ENCODE measurements around the gene CAPZB. TPM values are rescaled to one million over a fixed set of nuclear protein-coding genes. Genes with fewer than 3 reads are reported as not detected.

CAPZB gene
- total and polyA plus RNA-seq, 2 experiments from 2014 or later: 86.2 to 278 TPM

GRCh38 chr1:19436716-19437476 is 48.4 kb downstream of the CAPZB start:
- H3K36me3 ChIP-seq: no peaks in the 10 kb centered on the region
- no peaks in the 10 kb centered on the region for H3K27me3 ChIP-seq
- H3K27ac ChIP-seq: peak overlapping the region; percentile 22
- TF ChIP-seq CTCF (IDR thresholded peaks at IDR 0.05; ENCODE audit: low read depth, low read length): no peak
- no peaks in the 10 kb centered on the region for H3K9me3 ChIP-seq (ENCODE audit: low read depth)
- no peak overlapping the region for H3K4me3 ChIP-seq
- peaks cover 31% of the 10 kb centered on the region for H3K4me1 ChIP-seq (ENCODE audit: low read depth)
- DNase-seq (ENCODE audit: low read depth in 1 of 2, low spot score in 1 of 2): peak in 1 of 2 donors; percentile 83

DNA sequence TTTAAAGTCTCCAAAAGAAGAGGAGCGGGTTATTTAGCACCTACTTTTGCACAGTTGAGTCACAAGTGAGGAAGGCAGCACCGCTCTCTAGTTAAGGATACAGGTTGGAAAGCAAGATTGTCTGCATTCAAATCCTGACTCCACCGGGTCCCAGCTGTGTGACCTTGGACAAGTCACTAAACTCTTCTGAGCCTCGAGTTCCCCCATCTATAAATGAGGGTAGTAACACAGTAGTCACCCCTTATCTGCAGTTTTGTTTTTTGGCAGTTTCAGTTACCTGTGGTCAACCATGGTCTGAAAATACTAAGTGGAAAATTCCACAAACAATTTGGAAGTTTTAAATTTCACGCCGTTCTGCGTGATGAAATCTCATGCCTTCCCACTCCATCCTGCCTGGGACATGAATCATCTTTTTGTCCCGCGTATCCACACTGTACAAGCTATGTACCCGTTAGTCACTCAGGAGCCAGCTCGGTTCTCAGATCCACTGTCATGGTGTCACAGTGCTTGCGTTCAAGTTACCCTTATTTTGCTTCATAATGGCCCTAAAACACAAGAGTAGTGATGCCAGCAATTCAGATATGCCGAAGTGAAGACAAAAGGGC is 49.4 kb downstream of the CAPZB start:
- Histone ChIP-seq H3K27me3 (no peaks in the 10 kb centered on the region), H3K27ac (no peak overlapping the region), H3K9me3 (ENCODE audit: low read depth) (no peaks in the 10 kb centered on the region), H3K4me3 (no peak overlapping the region), H3K36me3 (no peaks in the 10 kb centered on the region), H3K4me1 (ENCODE audit: low read depth) (peaks cover 31% of the 10 kb centered on the region)
- DNase-seq (ENCODE audit: low read depth in 1 of 2, low spot score in 1 of 2): peak in 1 of 2 donors; percentile 69
- TF ChIP-seq CTCF (IDR thresholded peaks at IDR 0.05; ENCODE audit: low read depth, low read length): no peak

DNA sequence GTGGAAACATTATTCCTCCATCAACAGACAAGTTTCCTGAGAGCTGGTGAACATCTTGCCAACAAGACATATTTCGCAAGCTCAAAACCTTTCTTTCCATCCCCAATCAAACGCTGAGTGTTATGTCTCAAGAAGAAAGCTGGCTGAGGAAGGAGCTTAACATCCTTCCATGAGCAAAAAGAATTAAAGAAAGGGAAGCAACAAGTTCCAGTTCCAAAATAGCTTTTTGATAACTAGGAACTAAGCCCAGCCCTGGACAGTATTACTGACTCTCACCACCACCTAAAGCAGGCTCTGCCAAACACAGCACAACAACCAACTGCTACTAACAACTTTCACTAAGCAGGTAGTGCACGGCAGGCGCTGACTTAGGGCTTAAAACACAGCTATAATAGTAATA is 50.2 kb downstream of the CAPZB start:
- Histone ChIP-seq H3K4me1 (ENCODE audit: low read depth) (peaks cover 31% of the 10 kb centered on the region), H3K27ac (no peak overlapping the region), H3K9me3 (ENCODE audit: low read depth) (no peaks in the 10 kb centered on the region), H3K4me3 (no peak overlapping the region), H3K36me3 (no peaks in the 10 kb centered on the region), H3K27me3 (no peaks in the 10 kb centered on the region)
- peak in 1 of 2 donors; percentile 91 for DNase-seq (ENCODE audit: low read depth in 1 of 2, low spot score in 1 of 2)
- no peak for TF ChIP-seq CTCF (IDR thresholded peaks at IDR 0.05; ENCODE audit: low read depth, low read length)

- no peak for DNase-seq (ENCODE audit: low read depth in 1 of 2, low spot score in 1 of 2)
- H3K4me1 ChIP-seq (ENCODE audit: low read depth): peaks cover 28% of the 10 kb centered on the region
- H3K27ac ChIP-seq: no peak overlapping the region
- no peaks in the 10 kb centered on the region for H3K27me3 ChIP-seq
- H3K36me3 ChIP-seq: no peaks in the 10 kb centered on the region
- no peak overlapping the region for H3K4me3 ChIP-seq
- no peak for TF ChIP-seq CTCF (IDR thresholded peaks at IDR 0.05; ENCODE audit: low read depth, low read length)
- no peaks in the 10 kb centered on the region for H3K9me3 ChIP-seq (ENCODE audit: low read depth)
Measured at GRCh38 chr1:19433719-19433998, 51.7 kb downstream of the CAPZB start.

DNA sequence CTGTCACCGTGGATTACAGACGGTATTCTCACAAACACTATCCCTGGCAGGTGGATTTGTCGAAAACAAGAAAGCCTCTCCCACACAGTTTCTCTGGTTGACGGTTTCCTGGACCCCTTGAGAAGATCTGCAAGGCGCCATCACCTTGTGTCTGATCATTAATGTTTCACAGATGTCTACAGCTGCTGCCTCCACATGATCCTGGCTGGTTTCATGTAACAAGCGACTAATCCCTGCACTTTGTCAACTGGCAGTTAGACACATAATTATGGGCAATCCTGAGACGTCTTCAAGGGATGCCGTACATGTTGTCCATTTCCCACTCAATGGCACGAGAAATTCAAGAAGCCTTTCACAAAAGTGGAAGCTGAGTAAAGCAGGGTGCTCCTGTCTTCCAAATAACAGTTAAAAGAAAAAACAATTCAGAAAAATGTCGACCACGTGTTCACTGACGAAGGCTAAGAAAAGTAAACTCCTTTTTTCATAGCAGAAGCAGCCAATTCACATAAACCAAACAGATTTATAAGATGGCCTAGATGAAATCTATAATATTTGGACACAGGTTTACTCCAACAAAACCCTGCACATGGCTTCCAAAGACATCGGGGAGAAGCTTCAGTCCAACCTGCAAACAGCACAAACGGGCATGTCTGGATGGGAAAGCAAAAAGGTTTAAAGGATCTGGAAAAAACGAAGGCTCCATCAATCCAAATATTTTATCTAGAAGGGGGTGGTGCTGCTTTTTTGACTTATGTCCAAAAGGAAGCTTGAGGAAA is 52.2 kb downstream of the CAPZB start:
- Histone ChIP-seq H3K36me3 (no peaks in the 10 kb centered on the region), H3K4me1 (ENCODE audit: low read depth) (peaks cover 26% of the 10 kb centered on the region), H3K27me3 (no peaks in the 10 kb centered on the region), H3K27ac (no peak overlapping the region), H3K4me3 (no peak overlapping the region), H3K9me3 (ENCODE audit: low read depth) (no peaks in the 10 kb centered on the region)
- peak in 1 of 2 donors; percentile 54 for DNase-seq (ENCODE audit: low read depth in 1 of 2, low spot score in 1 of 2)
- no peak for TF ChIP-seq CTCF (IDR thresholded peaks at IDR 0.05; ENCODE audit: low read depth, low read length)
